Stimulated activated memory B cell treated with anti-CD40 and anti-IgM and Interleukin-4, amounts not matched to agents 10 μg/mL and 1 μg/mL and 100 μg/mL, for 72 hours (primary cell): ENCODE data around the gene HEATR1.

ENCODE experiments used
- ATAC-seq: fragments of 150-1000 bp; cut with Tn5 transposase; 2 replicates; pipeline ENCODE4 v1.10.0; 2021
- H3K27ac Mint-ChIP-seq: one replicate; pipeline ENCODE4 v1.8.0; 2022; ENCODE audit warnings: mild to moderate bottlenecking, mixed read lengths
- H3K27me3 Mint-ChIP-seq: one replicate; pipeline ENCODE4 v1.8.0; 2022; ENCODE audit warnings: mixed read lengths
- H3K36me3 Mint-ChIP-seq: one replicate; pipeline ENCODE4 v1.8.0; 2022; ENCODE audit warnings: mixed read lengths
- H3K4me1 Mint-ChIP-seq: one replicate; pipeline ENCODE4 v1.8.0; 2022; ENCODE audit warnings: mixed read lengths
- H3K4me3 Mint-ChIP-seq: one replicate; pipeline ENCODE4 v1.8.0; 2022; ENCODE audit warnings: mild to moderate bottlenecking, moderate library complexity, mixed read lengths
- H3K9me3 Mint-ChIP-seq: one replicate; pipeline ENCODE4 v1.8.0; 2022; ENCODE audit warnings: mixed read lengths

Gene HEATR1

DNA sequence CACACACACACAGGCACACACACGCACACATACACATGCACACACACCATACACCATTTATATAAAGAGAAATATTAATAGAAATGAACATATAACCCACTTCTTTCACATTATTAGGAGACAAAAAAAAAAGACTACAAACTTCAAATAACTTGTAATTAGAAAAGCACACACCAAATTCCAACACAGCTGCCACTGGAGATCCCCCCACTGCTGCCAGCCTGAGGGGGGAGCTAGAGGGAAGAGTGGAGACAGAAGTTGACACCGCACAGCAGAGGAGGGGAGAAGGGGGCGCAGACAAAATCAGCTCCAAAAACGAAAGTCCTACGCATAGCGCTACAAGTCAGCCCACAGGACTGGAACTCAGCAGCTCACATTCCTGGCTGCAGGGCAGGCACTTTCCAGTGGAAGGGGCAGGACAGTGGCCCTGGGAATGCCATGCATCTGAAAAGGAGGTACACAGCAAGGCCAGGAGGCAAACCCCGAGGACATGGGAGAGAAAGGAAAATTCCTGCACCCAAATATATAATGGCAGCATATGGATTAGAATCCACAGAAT lies 44.0 kb downstream of the HEATR1 start:
- Mint-ChIP-seq H3K4me1 (no peaks in the 10 kb centered on the region), H3K27ac (no peak overlapping the region), H3K27me3 (no peaks in the 10 kb centered on the region), H3K4me3 (no peak overlapping the region), H3K36me3 (peaks cover 87% of the 10 kb centered on the region), H3K9me3 (no peaks in the 10 kb centered on the region)
- no peak for ATAC-seq

DNA sequence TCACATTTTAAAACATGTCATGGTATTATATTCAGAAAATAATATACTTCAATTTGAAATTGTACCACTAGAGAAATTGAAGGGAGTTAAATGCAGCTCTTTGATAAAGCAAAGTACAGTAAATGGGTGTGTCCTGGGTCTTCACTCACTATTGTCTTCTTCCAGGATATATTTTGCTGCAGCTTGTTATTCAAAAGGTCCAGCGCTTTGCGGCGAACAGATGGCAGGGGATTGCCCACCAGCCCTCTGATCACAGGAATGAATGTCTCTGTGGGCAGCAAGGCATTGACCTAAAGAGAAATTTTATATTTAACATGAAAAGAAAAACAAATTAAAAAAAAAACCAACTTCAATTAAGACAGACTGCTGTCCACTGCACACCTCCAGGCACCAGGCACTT lies 45.5 kb downstream of the HEATR1 start:
- H3K4me1 Mint-ChIP-seq, result no peaks in the 10 kb centered on the region
- H3K27ac Mint-ChIP-seq, result no peak overlapping the region
- no peak for ATAC-seq
- H3K36me3 Mint-ChIP-seq, result peaks cover 84% of the 10 kb centered on the region
- no peaks in the 10 kb centered on the region for H3K27me3 Mint-ChIP-seq
- no peak overlapping the region for H3K4me3 Mint-ChIP-seq
- no peaks in the 10 kb centered on the region for H3K9me3 Mint-ChIP-seq

GRCh38 chr1:236558081-236558480 lies 46.2 kb downstream of the HEATR1 start:
- Mint-ChIP-seq H3K36me3 (peaks cover 78% of the 10 kb centered on the region), H3K4me1 (no peaks in the 10 kb centered on the region), H3K9me3 (no peaks in the 10 kb centered on the region), H3K27ac (no peak overlapping the region), H3K27me3 (no peaks in the 10 kb centered on the region), H3K4me3 (no peak overlapping the region)
- no peak for ATAC-seq

GRCh38 chr1:236556606-236557005 lies 47.7 kb downstream of the HEATR1 start:
- no peak overlapping the region for H3K4me3 Mint-ChIP-seq
- peaks cover 68% of the 10 kb centered on the region for H3K36me3 Mint-ChIP-seq
- no peaks in the 10 kb centered on the region for H3K4me1 Mint-ChIP-seq
- ATAC-seq, result no peak
- H3K27me3 Mint-ChIP-seq, result no peaks in the 10 kb centered on the region
- H3K9me3 Mint-ChIP-seq, result no peaks in the 10 kb centered on the region
- H3K27ac Mint-ChIP-seq, result no peak overlapping the region

GRCh38 chr1:236553370-236553769 lies 50.9 kb downstream of the HEATR1 start:
- ATAC-seq, result no peak
- H3K27me3 Mint-ChIP-seq, result no peaks in the 10 kb centered on the region
- no peaks in the 10 kb centered on the region for H3K4me1 Mint-ChIP-seq
- peaks cover 68% of the 10 kb centered on the region for H3K36me3 Mint-ChIP-seq
- H3K27ac Mint-ChIP-seq, result no peak overlapping the region
- H3K4me3 Mint-ChIP-seq, result no peak overlapping the region
- H3K9me3 Mint-ChIP-seq, result no peaks in the 10 kb centered on the region

DNA sequence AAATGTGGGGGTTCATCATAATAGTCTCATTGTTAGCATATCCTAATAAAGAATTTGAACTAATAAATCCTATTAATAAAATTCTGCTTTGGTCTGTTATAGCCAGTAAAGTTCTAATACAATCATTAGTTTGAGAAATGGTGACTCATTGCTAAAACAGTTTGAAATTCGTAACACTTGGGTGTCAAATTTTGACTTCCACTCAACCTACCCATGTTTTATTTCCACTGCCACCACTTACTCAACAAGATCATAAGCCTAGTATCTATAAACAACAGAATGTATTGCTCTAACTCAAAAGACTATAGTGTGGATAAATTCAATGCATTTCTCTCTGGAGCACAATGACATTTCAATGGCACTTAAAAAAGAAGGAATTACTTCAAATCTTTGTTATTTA lies 51.4 kb downstream of the HEATR1 start:
- Mint-ChIP-seq H3K4me3 (no peak overlapping the region), H3K27me3 (no peaks in the 10 kb centered on the region), H3K4me1 (no peaks in the 10 kb centered on the region), H3K9me3 (no peaks in the 10 kb centered on the region), H3K27ac (no peak overlapping the region), H3K36me3 (peaks cover 68% of the 10 kb centered on the region)
- ATAC-seq, result no peak

GRCh38 chr1:236552096-236552495 lies 52.2 kb downstream of the HEATR1 start:
- H3K4me3 Mint-ChIP-seq, result no peak overlapping the region
- no peaks in the 10 kb centered on the region for H3K27me3 Mint-ChIP-seq
- H3K36me3 Mint-ChIP-seq, result peaks cover 72% of the 10 kb centered on the region
- no peak for ATAC-seq
- H3K4me1 Mint-ChIP-seq, result peaks cover under 1% of the 10 kb centered on the region
- no peaks in the 10 kb centered on the region for H3K9me3 Mint-ChIP-seq
- H3K27ac Mint-ChIP-seq, result no peak overlapping the region

DNA sequence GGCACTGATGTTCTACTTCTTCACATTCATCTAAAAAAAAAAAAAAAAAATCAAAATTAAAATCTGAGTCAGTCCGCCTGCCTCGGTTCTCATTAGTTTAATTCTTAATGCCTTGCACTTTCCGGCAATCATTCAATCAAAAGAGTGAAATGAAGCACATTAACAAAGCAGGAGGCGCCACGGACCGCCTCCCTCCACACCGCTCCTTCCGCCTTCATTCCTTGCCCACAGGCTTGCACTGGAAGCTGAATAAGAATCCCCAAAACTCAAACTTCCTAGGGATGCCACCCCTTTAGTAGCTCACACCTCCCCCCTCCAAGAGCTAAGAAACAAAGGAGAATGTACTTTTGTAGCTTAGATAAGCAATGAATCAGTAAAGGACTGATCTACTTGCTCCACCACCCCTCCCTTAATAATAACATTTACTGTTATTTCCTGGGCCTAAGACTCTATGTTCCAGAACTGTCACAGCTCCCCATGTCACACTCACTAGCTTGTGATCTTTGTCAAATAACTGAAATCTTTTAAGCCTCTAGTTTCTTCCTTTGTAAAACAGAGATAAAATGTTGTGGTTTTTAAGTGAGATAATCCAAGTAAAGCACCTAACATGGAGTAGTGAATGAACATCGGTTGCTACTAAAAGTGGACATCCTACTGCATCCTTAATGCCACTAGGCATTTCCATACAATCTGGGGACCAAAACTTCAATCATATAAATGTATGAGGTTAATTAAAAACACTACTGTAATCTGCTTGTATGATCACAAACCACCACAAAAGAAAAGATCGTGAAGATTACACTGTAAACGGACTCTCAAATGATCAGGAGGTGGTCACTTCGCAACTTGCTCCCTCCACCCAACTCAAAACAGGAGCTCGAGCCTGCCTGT lies 53.1 kb downstream of the HEATR1 start:
- peaks cover 9% of the 10 kb centered on the region for H3K4me1 Mint-ChIP-seq
- no peak for ATAC-seq
- no peaks in the 10 kb centered on the region for H3K27me3 Mint-ChIP-seq
- H3K4me3 Mint-ChIP-seq, result no peak overlapping the region
- H3K27ac Mint-ChIP-seq, result no peak overlapping the region
- peaks cover 72% of the 10 kb centered on the region for H3K36me3 Mint-ChIP-seq
- no peaks in the 10 kb centered on the region for H3K9me3 Mint-ChIP-seq

GRCh38 chr1:236548452-236548851 lies 55.9 kb downstream of the HEATR1 start:
- H3K4me3 Mint-ChIP-seq, result no peak overlapping the region
- peaks cover 80% of the 10 kb centered on the region for H3K36me3 Mint-ChIP-seq
- ATAC-seq, result no peak
- H3K9me3 Mint-ChIP-seq, result no peaks in the 10 kb centered on the region
- H3K27me3 Mint-ChIP-seq, result no peaks in the 10 kb centered on the region
- peaks cover 17% of the 10 kb centered on the region for H3K4me1 Mint-ChIP-seq
- H3K27ac Mint-ChIP-seq, result no peak overlapping the region

DNA sequence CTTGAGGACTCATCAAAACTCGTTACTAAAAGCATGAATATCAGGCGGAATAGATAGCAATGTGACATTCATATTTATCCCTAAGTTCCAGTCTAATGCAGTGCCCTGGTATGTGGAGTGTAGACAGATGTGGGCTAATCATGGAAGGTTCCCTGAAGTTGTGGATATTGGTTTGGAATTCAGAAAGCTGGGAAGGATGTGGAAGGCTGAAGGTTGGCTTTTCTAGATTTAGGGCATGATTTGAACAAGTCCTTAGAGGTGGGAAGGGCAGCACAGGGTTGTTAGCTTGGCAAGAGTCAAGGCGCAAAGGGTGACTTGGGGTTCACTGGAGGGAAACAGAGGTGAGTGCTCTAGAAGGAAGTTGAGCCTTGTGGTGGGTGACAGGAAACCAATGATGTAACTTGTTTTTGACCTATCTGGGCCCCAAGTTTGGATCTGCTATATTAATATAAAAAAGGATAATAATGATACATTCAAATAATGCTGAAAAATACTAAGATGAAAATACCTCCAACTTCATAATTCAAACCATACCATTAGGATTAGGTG lies 58.6 kb downstream of the HEATR1 start:
- Mint-ChIP-seq H3K4me1 (peaks cover 17% of the 10 kb centered on the region), H3K27ac (peak overlapping the region; percentile 25), H3K27me3 (no peaks in the 10 kb centered on the region), H3K4me3 (no peak overlapping the region), H3K36me3 (peaks cover 85% of the 10 kb centered on the region), H3K9me3 (no peaks in the 10 kb centered on the region)
- no peak for ATAC-seq

- Mint-ChIP-seq H3K27me3 (no peaks in the 10 kb centered on the region), H3K27ac (no peak overlapping the region), H3K4me3 (no peak overlapping the region), H3K9me3 (no peaks in the 10 kb centered on the region), H3K36me3 (peaks cover 88% of the 10 kb centered on the region), H3K4me1 (peaks cover 17% of the 10 kb centered on the region)
- ATAC-seq, result no peak
Measured at GRCh38 chr1:236543065-236543669, 61.1 kb downstream of the HEATR1 start.

GRCh38 chr1:236541710-236542109 lies 62.6 kb downstream of the HEATR1 start:
- Mint-ChIP-seq H3K27ac (no peak overlapping the region), H3K4me3 (no peak overlapping the region), H3K36me3 (peaks cover 79% of the 10 kb centered on the region), H3K27me3 (no peaks in the 10 kb centered on the region), H3K4me1 (peaks cover 13% of the 10 kb centered on the region), H3K9me3 (no peaks in the 10 kb centered on the region)
- no peak for ATAC-seq

DNA sequence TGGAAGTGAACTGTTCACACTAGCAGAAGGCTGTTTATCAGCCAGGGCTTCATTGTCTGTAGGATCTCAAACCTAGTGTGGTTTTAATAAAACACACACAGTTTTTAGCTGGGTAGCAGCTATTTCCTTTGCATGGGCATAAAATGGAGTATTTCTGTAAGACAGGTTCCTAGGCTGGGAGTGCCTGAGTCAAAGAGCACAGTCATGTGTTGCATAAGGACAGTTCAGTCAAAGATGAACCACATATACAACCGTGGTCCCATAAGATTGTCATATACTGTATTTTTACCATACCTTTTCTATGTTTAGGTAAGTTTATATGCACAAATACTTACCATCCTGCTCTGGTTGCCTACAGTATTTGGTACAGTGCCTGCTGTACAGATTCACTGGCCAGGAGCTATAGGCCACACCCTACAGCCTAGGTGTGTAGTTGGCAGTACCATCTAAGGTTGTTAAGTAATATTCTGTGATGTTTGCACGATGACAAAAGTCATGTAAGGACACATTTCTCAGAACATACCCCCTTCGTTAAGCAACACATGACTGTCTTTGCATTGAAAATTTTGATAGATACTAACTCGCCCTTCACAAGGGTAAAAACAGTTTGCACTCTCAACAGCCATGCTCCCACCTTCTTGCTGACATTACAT lies 63.4 kb downstream of the HEATR1 start:
- Mint-ChIP-seq H3K27me3 (no peaks in the 10 kb centered on the region), H3K4me1 (peaks cover 7% of the 10 kb centered on the region), H3K9me3 (no peaks in the 10 kb centered on the region), H3K36me3 (peaks cover 78% of the 10 kb centered on the region), H3K4me3 (no peak overlapping the region), H3K27ac (no peak overlapping the region)
- no peak for ATAC-seq

GRCh38 chr1:236536540-236536939 lies 67.8 kb downstream of the HEATR1 start:
- H3K27ac Mint-ChIP-seq, result no peak overlapping the region

GRCh38 chr1:236535662-236536161 lies 68.6 kb downstream of the HEATR1 start:
- H3K9me3 Mint-ChIP-seq, result peaks cover 3% of the 10 kb centered on the region
- H3K36me3 Mint-ChIP-seq, result peaks cover 59% of the 10 kb centered on the region
- no peak overlapping the region for H3K4me3 Mint-ChIP-seq
- H3K27ac Mint-ChIP-seq, result no peak overlapping the region
- ATAC-seq, result no peak
- H3K27me3 Mint-ChIP-seq, result no peaks in the 10 kb centered on the region
- peaks cover 29% of the 10 kb centered on the region for H3K4me1 Mint-ChIP-seq

More at GRCh38 chr1:236536540-236536939, 67.8 kb downstream of the HEATR1 start:
- Mint-ChIP-seq H3K9me3 (peaks cover 2% of the 10 kb centered on the region), H3K27me3 (no peaks in the 10 kb centered on the region), H3K4me3 (no peak overlapping the region), H3K4me1 (peaks cover 21% of the 10 kb centered on the region), H3K36me3 (peaks cover 56% of the 10 kb centered on the region)
- no peak for ATAC-seq
